ENCODE data around the gene ZNF76.
"Not testable (repeated sequence)": the region's sequence is repeated elsewhere in the genome, so short reads cannot be mapped to it uniquely, and the experiment has no call there.

ZNF76 gene

GRCh38 chr6:35312807-35313206, 53.3 kb downstream of the ZNF76 start:
- no peak for TF ChIP-seq JUND (IDR thresholded peaks at IDR 0.05; ENCODE audit: low read depth)
- in situ Hi-C loops (cut with HindIII; ENCODE audit: low pct_unique_long_range_greater_than_20kb, low sequenced_read_pairs): no loop called here
- no peak for DNase-seq (ENCODE audit: low read depth in 1 of 2, low spot score in 1 of 2)

DNA sequence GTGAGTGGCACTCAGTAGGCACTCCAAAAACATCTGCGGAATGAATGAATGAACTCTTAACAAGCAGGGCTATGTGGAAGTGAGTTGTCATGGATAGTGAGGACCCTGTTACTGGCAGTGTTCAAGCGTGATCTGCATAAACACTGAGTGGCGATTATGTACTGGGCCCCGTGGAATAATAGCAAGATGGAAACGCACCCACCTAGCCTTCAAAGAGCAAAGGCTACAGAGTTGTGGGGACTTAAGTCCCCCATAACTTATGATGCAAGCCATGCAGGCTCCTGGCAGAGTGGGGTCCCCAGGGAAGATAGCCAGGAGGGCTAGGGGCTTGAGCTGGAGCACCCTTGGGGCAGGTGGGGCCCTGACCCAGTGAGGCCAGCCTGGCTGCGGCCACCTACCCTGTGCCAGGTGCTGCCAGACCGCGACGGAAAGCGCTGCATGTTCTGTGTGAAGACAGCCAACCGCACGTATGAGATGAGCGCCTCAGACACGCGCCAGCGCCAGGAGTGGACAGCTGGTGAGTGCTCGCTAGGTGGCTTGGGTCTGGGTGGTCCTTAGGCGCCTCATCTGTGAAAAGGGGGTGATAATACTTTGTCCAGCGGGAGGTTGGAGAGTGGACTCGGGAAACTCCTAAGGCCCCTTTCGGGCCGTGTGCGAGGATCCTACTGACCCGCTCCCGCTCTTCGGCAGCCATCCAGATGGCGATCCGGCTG, 58.1 kb downstream of the ZNF76 start:
- no peak for DNase-seq (ENCODE audit: low read depth in 1 of 2, low spot score in 1 of 2)
- TF ChIP-seq JUND (IDR thresholded peaks at IDR 0.05; ENCODE audit: low read depth): no peak
- in situ Hi-C loops (cut with HindIII; ENCODE audit: low pct_unique_long_range_greater_than_20kb, low sequenced_read_pairs): no loop called here

- peak; percentile 54 to 55 for DNase-seq (ENCODE audit: low read depth in 1 of 2, low spot score in 1 of 2)
- TF ChIP-seq JUND (IDR thresholded peaks at IDR 0.05; ENCODE audit: low read depth): no peak
- in situ Hi-C loops (cut with HindIII; ENCODE audit: low pct_unique_long_range_greater_than_20kb, low sequenced_read_pairs): no loop called here
These were observed 58.9 kb downstream of the ZNF76 start for GRCh38 chr6:35318196-35319171.

DNA sequence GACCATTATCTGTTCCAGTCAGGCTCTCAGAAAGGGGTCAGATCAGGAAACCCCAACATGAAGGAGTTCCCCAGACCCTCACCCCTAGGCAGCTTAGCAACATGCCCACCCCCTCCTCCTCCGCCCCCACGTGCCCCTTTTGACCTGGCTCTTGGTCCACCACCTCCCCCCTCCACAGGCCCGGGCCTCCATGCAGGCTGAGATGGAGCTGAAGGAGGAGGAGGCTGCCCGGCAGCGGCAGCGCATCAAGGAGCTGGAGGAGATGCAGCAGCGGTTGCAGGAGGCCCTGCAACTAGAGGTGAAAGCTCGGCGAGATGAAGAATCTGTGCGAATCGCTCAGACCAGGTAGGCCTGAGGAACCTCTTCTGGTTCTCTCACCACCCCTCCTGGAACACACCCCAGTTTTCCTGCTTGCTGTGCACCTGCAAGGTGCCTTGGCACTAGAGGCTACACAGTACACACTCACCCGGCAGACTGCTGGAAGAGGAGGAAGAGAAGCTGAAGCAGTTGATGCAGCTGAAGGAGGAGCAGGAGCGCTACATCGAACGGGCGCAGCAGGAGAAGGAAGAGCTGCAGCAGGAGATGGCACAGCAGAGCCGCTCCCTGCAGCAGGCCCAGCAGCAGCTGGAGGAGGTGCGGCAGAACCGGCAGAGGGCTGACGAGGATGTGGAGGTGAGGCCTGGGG, 60.0 kb downstream of the ZNF76 start:
- TF ChIP-seq JUND (IDR thresholded peaks at IDR 0.05; ENCODE audit: low read depth): no peak
- in situ Hi-C loops (cut with HindIII; ENCODE audit: low pct_unique_long_range_greater_than_20kb, low sequenced_read_pairs): no loop called here
- no peak for DNase-seq (ENCODE audit: low read depth in 1 of 2, low spot score in 1 of 2)

DNA sequence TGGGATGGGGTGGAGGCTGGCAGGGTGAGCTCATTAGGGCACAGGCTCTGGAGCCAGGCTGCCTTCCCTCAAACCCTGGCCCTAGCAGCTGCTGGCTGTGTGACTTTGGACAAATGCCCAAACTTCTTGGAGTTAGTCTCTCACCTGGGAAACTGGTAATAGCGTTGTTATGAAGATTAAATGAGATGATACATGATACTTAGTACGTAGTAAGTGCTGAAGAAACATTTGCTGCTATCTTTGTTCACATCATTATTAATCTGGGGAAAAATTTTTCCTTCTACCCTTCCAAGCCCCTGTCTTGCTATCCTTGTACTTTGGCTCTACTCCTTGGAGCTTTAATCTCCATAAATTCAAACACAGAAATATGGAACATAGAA, 60.5 kb downstream of the ZNF76 start:
- in situ Hi-C loops (cut with HindIII; ENCODE audit: low pct_unique_long_range_greater_than_20kb, low sequenced_read_pairs): no loop called here
- DNase-seq (ENCODE audit: low read depth in 1 of 2, low spot score in 1 of 2): no peak
- TF ChIP-seq JUND (IDR thresholded peaks at IDR 0.05; ENCODE audit: low read depth): no peak

GRCh38 chr6:35321091-35321490, 61.6 kb downstream of the ZNF76 start:
- in situ Hi-C loops (cut with HindIII; ENCODE audit: low pct_unique_long_range_greater_than_20kb, low sequenced_read_pairs): no loop called here
- TF ChIP-seq JUND (IDR thresholded peaks at IDR 0.05; ENCODE audit: low read depth): no peak

DNA sequence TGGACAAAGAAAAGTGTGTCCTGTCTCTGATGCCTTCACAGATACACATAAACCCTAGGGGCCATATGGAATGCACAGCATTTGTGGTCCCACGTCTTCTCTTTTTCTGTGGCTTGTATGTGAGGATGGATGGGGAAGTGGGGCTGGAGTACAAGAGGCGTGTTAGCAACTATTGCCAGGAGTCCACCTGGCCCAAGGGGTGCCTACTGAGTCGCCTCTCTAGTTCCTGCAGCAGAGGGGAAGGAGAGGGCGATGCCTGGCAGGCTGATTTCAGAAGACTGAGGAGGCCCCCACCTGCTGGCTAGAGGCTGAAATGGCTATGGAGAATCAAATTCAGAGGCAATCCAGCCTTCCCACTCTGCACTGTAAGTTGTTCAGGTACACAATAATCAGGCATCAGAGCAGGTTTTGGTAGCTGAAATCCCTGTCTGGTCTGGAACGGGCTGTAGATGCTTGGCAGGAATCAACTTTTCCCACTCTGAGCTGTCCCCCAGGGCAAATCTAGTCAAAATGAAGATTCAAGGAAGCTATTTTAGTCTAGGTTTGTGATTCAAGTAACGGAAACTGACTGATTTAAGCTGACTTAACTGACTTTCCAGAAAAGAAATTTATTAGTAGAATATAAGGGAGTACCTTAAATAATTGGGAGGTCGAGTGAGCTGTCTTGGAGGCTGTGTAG, 68.0 kb downstream of the ZNF76 start:
- no peak for TF ChIP-seq JUND (IDR thresholded peaks at IDR 0.05; ENCODE audit: low read depth)
- DNase-seq (ENCODE audit: low read depth in 1 of 2, low spot score in 1 of 2): peak; percentile 63 to 80
- in situ Hi-C loops (cut with HindIII; ENCODE audit: low pct_unique_long_range_greater_than_20kb, low sequenced_read_pairs): no loop called here

More at GRCh38 chr6:35321091-35321490, 61.6 kb downstream of the ZNF76 start:
- no peak for DNase-seq (ENCODE audit: low read depth in 1 of 2, low spot score in 1 of 2)

DNA sequence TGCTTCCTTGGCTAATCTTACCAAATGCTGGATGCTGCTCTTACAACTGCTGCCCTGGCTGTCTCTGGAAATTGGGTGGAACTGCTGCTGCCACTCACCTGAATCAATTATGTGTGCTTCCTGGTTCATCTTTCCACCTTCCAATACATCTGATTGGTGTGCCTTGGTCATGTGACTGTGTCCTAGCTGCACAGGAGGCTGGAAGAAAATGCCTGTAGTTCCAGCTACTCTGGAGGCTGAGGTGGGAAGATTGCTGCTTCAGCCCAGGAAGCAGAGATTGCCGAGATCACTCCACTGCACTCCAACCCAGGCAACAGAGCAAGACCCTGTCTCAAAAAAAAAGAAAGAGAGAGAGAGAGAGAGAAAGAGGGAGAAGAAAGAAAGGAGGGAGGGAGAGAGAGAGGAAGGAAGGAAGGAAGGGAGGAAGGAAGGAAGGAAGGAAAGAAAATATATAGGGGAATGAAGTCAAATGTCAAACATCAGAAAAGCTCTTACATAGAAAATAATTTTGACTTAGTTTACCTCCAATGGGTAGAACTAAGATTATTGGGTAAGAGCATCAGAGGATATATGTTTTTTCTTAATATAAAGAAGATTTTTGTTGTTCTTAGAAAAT, 68.7 kb downstream of the ZNF76 start:
- no peak for TF ChIP-seq JUND (IDR thresholded peaks at IDR 0.05; ENCODE audit: low read depth)
- in situ Hi-C loops (cut with HindIII; ENCODE audit: low pct_unique_long_range_greater_than_20kb, low sequenced_read_pairs): no loop called here
- DNase-seq (ENCODE audit: low read depth in 1 of 2, low spot score in 1 of 2): peak in 1 of 2 experiments; percentile 57

- DNase-seq (ENCODE audit: low read depth in 1 of 2, low spot score in 1 of 2); in situ Hi-C loops (cut with HindIII; ENCODE audit: low pct_unique_long_range_greater_than_20kb, low sequenced_read_pairs): not testable (repeated sequence)
These were observed 69.4 kb downstream of the ZNF76 start for GRCh38 chr6:35328965-35329364.

- no peak for TF ChIP-seq JUND (IDR thresholded peaks at IDR 0.05; ENCODE audit: low read depth)
- DNase-seq (ENCODE audit: low read depth in 1 of 2, low spot score in 1 of 2): no peak
- in situ Hi-C loops (cut with HindIII; ENCODE audit: low pct_unique_long_range_greater_than_20kb, low sequenced_read_pairs): no loop called here
These were observed 71.1 kb downstream of the ZNF76 start for GRCh38 chr6:35330541-35331119.

DNA sequence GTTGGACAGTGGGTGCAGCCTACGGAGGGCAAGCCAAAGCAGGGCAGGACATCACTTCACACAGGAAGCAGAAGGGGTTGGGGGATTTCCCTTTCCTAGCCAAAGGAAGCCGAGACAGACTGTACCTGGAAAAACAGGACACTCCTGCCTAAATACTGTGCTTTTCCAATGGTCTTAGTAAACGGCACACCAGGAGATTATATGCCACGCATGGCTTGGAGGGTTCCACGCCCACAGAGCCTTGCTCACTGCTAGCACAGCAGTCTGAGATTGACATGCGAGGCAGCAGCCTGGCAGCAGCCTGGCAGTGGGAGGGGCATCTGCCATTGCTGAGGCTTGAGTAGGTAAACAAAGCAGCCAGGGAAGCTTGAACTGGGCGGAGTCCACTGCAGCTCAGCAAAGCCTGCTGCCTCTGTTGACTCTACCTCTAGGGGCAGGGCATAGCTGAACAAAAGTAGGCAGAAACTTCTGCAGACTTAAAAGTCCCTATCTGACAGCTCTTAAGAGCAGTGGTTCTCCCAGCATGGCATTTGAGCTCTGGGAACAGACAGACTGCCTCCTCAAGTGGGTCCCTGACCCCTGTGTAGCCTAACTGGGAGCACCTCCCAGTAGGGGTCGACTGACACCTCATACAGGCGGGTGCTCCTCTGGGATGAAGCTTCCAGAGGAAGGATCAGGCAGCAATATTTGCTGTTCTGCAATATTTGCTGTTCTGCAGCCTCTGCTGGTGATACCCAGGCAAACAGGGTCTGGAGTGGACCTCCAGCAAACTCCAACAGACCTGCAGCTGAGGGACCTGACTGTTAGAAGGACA, 72.7 kb downstream of the ZNF76 start:
- peak; percentile 45 to 95 for DNase-seq (ENCODE audit: low read depth in 1 of 2, low spot score in 1 of 2)
- in situ Hi-C loops (cut with HindIII; ENCODE audit: low pct_unique_long_range_greater_than_20kb, low sequenced_read_pairs): not testable (repeated sequence)

Measured in T47D (cell line).